ENCODE results near the gene VEGFD.
"Not testable (repeated sequence)": the region's sequence is repeated elsewhere in the genome, so short reads cannot be mapped to it uniquely, and the experiment has no call there.

VEGFD gene

DNA sequence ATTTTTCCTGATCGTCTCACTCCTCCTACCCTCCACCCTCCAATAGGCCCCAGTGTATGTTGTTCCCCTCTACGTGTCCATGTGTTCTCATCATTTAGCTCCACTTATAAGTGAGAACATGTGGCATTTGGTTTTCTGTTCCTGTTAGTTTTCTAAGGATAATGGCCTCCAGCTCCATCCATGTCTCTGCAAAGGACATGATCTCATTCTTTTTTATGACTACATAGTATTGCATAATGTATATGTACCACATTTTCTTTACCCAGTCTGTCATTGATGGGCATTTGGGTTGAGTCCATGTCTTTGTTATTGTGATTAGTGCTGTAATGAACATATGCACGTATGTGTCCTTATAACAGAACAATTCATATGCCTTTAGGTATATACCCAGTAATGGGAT, 78.3 kb downstream of the VEGFD start:
- DNase-seq (ENCODE audit: low read depth) = not testable (repeated sequence)

DNA sequence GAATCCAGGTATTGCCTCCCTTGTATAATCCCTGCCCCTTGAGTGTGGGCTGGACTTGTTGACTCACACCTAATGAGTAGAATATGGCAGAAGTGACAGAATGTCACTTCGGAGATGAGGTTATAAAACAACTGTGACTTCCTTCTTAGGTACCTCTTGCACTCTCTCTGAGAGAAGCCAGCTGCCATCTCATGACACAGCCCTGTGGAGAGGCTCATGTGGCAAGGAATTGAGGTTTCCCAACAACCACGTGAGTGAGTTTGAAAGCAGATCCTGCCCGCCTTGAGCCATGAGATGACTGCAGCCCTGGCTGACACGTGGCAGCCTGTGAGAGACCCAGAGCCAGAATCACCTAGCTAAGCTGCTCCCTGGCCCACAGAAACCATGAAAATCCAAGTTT, 82.3 kb downstream of the VEGFD start:
- DNase-seq (ENCODE audit: low read depth) = peak; percentile 6

- no peak for DNase-seq (ENCODE audit: low read depth)
Observed at GRCh38 chrX:15299941-15300851, 84.0 kb downstream of the VEGFD start.

DNA sequence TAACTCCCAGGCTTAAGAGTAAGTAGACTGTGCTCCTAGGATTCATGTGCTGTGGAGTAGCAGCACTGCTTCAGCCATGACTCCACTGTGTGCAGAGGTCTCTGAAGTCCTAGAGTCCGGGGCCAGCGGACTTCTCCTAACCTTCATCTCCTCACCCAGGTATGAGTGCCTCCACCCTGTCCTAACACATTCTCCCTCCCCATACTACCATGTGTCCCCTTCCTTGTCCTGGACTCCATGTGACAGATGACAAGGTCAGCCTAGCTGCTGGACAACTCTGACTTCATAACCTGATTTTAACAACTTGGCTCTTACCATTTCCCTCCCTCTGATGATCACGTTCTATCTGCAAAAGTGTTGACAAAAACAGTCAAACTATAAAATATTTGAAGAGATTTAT, 85.4 kb downstream of the VEGFD start:
- DNase-seq (ENCODE audit: low read depth) = no peak

- no peak for DNase-seq (ENCODE audit: low read depth)
Observed at GRCh38 chrX:15298201-15298600, 86.0 kb downstream of the VEGFD start.

All from activated T-cell treated with anti-CD3 and anti-CD28 coated beads for 48 hours (primary cell).